Bronchus fibroblast of lung (primary cell): Measurements from ENCODE around the gene PNLIPRP1. TPM values are rescaled to one million over a fixed set of nuclear protein-coding genes. Genes with fewer than 3 reads are reported as not detected.

Source experiments
- total RNA-seq: library from RNA; depleted of rRNA; stranded (reverse); fragments of >200 nt; gene quantifications from 2 replicates; pipeline ENCODE4 v1.2.3, GENCODE V29; 2015

Gene PNLIPRP1
- not detected in 2 replicates for total RNA-seq

DNA sequence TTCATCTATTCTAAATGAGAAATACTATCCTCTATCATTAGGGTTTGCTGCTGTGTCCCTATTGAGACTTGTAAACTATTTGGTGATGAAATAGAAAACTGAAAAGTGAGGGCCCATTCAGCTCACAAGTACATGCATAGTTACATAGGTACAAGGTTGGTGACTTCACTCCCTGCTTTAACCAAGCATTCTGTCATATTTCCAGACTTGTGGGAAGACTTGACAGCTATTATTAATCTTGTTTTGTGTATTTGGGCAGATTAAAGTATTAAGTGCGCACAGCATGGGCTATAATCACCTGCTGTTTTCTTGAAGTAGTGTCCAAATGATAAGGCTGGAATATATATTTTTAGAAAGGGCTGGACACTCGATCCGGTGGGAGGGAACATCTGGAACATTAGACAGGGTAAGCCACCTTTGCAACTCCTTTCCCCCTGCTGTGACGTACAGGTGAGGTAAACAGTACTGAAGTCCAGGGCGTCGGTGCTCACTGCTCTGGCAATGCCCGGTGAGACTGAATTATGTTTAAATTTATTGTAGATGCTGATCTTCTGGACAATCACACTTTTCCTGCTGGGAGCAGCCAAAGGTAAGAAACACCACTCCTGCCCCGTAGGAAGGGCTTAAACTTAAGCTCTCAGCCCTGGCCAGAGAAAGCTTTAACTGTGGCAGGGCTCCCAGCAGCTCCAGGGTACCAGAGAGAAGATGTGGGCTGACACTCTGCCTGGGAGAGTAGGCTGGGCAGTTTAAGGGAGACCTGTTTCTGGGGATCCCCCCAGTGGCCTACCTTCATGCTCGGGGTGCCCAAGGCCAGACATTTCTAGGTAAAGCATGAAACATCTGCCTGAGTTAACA lies at the start of gene PNLIPRP1:
Gene PNLIPRP1 (plus strand): TSS at position 370 of the 855 bp plus-strand sequence. CDS start 171 bp downstream, at position 541.

GRCh38 chr10:116545756-116546155 lies 45.0 kb upstream of the PNLIPRP1 start, which contains the start of gene PNLIP:
PNLIP (plus strand) TSS chr10:116545931; CDS start chr10:116546093, 162 bp downstream.

GRCh38 chr10:116620423-116621400 lies 30.0 kb downstream of the PNLIPRP1 start, which contains the start of gene PNLIPRP2:
PNLIPRP2 (plus strand) TSS chr10:116620953.

Other genes starting within 250 kb of the PNLIPRP1 start
- not detected in 2 replicates for gene PNLIPRP3, start 163.1 kb upstream of the PNLIPRP1 start, total RNA-seq
- gene PNLIP, start 45.0 kb upstream of the PNLIPRP1 start, total RNA-seq: not detected in 2 replicates
- not detected in 2 replicates for gene PNLIPRP2, start 30.0 kb downstream of the PNLIPRP1 start, total RNA-seq
- 4.0 and 4.7 TPM in 2 replicates for gene HSPA12A, start 151.6 kb downstream of the PNLIPRP1 start, total RNA-seq